NAMALWA (cell line): ENCODE results near the gene ISM2.

ENCODE experiments used
- DNase-seq: peaks from one replicate; pipeline ENCODE4 v3.0.0-alpha.2; 2015; ENCODE audit warnings: low spot score

Gene ISM2

GRCh38 chr14:77507762-77508161 lies 9.1 kb upstream of the ISM2 start:
- DNase-seq = no peak

DNA sequence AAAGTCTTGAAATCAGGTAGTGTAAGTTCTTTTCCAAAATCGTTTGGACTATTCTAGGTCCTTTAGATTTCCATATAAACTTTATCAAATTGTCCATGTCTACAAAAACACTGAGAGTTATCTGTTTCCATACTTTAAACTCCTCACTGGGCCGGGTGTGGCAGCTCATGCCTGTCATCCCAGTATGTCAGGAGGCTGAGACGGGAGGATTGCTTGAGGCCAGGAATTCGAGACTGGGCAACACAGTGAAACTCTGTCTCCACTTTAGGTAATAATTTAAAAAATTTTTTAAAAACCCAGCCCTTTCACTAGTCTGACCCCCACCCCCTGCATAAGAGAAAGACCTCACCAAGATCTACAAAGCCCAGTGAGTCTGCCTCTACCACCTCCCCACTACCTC lies 6.4 kb upstream of the ISM2 start:
- DNase-seq = no peak

DNA sequence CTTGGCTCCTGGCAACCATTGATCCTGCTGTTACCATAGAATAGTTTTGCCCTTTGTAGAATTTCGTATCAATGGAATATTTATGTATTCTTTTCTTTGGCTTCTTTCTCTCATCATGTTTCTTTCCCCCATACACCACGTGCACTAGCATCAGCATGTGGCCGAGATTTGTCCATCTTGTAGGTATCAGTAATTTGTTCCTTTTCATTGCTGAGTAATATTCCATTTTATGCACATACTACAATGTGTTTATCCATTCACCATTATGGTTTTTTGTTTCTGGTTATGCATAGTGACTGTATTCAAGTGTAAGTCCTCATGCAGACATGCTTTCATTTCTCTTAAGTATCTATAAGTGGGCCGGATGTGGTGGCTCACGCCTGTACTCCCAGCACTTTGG lies 4.5 kb upstream of the ISM2 start:
- DNase-seq = no peak

DNA sequence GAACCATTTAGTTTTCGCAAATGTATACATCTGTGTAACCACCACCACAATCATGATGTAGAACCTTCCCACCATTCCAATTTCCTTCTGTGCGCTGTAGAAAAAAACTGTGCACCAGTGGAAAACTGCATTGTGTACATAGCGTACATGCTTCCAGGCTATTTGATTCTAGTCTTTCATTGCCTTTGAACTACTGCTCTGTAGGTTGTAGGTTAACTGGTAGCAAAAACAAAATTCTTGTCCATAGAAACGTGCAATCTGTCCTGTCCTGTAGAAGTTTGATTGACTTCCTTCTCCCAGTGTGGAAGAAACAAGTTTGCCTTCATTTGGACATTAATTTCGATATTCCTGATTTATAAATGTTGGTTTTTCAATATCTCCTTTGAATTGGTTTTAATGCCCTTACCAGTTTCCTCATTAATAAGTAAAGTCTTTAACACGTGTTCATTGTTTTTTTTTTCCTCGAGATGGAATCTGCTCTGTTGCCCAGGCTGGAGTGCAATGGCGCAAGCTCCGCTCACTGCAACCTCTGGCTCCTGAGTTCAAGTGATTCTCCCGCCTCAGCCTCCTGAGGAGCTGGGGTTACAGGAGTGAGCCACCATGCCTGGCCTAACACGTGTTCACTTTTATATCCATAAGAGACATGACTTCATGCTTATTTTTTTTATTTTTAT lies 3.6 kb upstream of the ISM2 start:
- no peak for DNase-seq

GRCh38 chr14:77498984-77499527 lies 440 bp upstream of the ISM2 start:
- no peak for DNase-seq

DNA sequence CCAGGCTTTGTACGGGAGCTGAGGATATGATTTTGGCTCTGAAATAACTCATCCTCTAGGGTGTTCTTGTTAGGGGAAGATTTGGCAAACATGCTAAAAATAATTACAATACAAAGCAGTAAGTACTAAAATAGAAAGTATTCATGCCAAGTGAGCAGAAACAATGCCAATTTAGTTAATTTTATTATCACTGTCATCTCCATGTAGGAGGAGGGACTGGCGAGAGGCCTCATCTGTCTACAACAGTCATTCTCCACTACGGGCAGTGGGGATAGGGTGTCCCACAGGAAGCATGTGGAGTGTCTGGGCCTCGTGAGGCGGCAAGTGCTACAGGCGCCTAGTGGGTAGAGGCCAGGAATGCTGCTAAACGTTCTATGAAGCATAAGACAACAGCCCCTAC lies 3.3 kb downstream of the ISM2 start:
- DNase-seq = no peak

DNA sequence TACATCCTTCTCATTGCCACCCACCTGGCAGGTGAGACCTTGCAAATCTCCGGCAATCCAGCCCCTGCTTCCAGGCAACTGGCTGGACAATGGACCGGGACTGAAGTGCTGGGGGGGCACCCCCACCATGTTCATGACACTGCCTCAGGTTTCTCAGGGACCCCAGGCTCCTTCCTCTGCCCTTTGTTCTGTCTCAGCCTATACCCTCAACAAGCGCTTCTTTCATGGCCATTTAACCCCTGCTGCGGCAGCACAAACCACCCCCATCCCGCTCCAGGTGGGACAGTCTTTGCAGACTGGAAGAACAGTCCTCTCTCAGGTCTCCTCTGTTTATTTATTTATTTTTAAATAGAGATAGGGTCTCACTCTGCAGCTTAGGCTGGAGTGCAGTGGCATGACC lies 7.6 kb downstream of the ISM2 start:
- no peak for DNase-seq

GRCh38 chr14:77490347-77490986 lies 8.1 kb downstream of the ISM2 start:
- DNase-seq = no peak

DNA sequence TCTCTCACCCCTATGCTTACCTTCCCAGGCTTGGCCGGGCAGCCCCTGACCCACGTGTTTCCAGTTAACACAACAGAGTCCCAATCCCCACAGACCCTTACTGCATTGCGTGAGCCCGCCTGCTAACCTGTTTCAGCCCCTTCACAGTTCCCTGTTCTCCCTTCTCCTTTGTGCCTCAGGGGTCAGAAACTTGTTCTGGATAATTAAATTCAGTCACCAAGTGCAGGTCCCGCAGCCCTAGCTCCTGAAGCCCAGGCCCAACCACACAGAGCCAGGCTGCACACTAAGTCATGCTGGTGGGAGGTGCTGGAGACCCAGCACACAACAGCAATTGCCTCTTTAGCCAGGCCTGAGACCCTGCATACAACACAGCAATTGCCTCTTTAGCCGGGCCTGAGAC lies 9.6 kb downstream of the ISM2 start:
- DNase-seq = no peak

DNA sequence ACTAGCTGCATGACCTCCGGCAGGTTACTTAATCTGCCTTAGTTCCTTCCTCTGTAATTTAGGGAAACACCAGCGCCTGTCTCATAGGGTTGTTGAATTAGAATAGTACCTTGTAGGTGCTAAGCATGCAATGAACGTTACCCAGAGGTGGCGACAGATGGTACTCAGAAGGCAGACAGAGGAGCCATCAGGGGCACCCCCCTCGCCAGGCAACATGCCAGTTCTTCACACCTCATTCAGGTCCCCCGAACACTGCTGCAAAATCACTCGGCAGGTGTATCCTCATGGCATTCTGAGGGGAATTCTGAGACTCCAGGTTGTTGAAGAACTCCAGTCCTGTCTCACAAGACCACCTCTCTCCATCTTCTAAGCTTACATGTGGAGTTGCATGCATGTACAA lies 10.1 kb downstream of the ISM2 start:
- no peak for DNase-seq

DNA sequence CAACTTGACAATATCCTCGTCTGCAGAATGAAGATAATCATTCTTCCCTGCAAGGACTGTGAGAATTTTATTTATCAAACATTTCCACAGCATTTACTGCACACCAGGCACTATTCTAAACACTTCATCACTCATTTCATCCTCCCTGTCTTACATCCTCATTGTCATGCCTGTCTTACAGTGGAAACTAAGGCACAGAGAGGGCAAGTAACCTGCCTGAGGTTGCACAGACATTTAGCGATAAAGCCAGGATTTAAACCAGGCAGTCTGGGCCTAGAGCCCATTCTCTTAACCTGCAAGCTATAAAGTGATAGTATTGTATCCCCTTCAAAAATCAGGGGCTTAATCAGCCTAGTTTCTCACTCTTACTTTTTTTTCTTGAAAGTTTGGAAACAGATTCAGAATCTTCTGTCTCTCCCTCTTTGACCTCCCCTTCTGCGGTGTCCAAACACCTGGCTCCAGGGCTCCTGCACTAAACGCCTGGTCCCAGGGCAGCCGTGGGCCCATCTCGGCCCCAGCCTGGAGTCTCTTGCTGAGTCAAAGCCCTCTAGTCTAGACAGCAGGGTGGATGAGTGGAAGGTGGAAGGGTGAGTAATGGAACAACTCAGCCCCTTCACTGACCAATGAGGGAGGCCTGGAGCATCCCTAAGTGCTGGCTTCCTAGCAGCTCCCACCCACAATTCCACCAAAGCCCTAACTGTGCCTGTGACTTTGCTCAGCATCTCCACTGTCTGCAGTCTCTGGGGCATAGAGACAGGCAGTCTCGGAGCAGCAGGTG lies 12.5 kb downstream of the ISM2 start:
- no peak for DNase-seq

DNA sequence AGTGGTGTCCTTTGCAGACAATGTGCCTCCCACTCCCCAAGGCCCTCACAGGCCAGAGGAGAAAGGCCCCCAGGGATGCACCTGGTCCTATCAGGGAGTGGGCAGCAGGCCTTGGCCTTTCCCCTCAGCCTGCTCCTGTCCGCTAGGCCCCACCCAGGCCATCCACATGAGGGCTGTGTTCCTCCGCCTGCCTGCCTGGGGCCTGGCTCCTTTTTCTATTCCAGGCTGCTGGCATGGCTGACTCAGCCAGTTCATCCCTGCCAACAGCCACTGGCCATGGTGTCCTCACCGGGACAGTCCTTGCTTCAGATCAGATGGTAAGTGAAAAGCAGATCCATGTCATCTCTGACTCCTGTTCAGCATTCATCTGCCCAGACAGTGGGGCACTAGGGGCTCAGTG lies 13.4 kb downstream of the ISM2 start:
- DNase-seq = no peak

DNA sequence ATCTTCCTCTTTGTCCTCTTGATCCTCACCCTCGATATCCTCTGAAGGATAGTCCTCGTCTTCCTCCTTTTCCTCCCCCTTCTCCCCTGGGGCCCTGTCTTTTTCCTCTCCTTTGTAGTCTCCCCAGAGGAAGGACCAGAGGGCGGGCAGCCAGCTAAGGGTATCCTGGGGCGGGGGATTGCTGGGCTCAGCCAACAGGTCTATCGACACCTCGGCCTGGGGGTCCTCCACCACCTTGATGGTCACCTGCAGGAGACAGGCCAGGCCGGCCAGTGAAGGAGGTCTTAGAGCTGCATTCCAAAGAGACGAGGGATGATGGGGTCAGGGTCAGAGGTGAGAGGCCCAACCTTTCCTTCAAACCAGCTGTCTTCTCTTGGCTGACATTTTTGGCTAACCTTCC lies 16.2 kb downstream of the ISM2 start:
- DNase-seq = no peak

- no peak for DNase-seq
Observed at GRCh38 chr14:77478796-77479195, 19.8 kb downstream of the ISM2 start.

DNA sequence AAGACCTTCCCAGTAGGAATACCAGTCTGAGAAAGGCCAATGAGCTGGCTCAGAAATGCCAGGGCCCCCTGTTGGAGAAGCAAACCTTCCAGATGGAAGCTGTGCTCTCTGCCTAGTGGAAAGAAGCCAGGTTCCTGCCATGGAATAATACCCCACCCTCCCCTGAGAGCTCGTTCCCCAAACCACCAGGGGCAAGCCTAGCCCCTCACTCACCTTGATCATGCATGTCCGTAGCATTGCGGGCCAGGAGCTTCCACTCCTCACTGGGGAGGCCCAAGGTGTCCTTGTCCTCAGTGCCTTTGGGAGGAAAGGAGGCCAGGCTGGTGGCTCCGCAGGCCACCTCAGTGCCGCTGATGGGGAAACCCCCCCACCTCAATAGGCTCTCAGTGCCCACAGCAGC lies 20.6 kb downstream of the ISM2 start:
- no peak for DNase-seq

DNA sequence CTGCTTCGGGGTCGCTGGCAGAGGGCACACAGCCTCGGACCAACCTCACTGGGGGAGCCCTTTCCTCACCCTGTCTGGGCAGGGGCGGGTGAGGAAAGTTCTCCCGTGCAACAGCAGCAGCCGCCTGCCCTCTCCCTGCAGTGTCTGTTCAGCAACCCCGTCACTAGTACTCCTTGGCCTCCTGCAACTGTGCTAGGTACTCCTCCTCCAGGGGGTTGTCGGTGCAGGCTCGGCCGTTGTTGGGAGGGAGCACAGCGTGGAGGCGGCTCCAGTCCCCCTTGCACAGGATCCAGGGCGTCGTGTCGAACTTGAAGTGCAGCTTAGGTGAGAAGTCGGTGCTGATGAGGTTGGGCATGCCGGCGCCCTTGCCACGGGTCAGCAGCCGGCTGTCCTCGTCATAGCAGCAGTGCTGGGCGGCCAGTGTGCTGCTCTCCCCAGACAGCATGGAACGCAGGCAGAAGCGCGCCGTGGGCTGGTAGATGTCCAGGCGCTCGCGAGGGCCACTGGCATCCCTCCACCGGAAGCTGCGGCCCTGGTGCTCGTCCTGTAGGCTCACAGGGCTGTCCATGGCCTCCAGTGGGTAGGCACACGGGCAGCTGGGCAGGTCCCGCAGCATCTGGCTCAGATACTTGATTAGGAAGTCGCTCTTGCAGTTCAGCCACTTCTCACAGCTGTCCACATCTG lies 23.0 kb downstream of the ISM2 start:
- no peak for DNase-seq

- DNase-seq = no peak
Observed at GRCh38 chr14:77474479-77475177, 24.0 kb downstream of the ISM2 start.

DNA sequence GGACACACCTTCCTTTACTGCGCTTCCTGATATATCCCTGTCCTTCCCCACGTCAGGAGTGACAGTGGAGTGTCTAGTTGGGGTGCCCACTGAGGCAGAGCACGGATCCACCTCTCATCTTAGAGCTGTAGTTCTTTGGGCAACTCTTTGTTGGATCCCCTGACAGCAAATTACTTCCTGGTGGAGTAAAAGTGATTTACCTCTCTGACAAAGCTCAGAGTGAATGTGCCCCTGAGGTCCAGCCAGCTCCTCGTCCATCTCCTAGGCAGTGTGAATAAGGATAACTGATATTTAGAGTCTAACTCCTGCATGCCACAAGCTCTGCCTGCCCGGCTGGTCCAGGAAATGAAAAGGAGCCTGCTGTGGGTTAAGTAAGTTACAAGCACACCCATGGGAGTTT lies 24.7 kb downstream of the ISM2 start:
- no peak for DNase-seq

- no peak for DNase-seq
Observed at GRCh38 chr14:77470224-77470870, 28.3 kb downstream of the ISM2 start.

GRCh38 chr14:77469539-77469938 lies 29.1 kb downstream of the ISM2 start:
- no peak for DNase-seq

DNA sequence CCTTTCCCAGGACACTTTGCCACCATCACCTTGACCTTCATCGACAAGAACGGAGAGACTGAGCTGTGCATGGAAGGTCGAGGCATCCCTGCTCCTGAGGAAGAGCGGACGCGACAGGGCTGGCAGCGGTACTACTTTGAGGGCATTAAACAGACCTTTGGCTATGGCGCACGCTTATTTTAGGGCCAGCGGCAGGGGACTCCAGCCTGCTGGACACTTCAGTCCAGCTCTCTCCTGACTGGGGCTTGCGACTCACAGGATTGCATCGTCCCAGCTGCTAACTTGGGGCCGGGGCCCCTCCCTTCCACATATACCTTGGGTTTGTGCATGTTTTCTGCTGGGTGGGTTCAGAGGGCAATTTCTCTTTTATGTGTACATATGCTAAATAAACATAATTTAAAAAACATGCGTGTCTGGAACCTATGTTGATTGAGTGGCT lies 29.5 kb downstream of the ISM2 start:
- DNase-seq = no peak
